Midbrain (tissue), 1 donor: ENCODE data around the gene UVSSA.
"Not testable (repeated sequence)": the region's sequence is repeated elsewhere in the genome, so short reads cannot be mapped to it uniquely, and the experiment has no call there.

Experiments used
- DNase-seq: peaks from one replicate; lab custom pipeline; 2025; lab: John Stamatoyannopoulos, UW

The UVSSA gene

GRCh38 chr4:1421657-1422056 is 74.6 kb downstream of the UVSSA start:
- DNase-seq = no peak

- no peak for DNase-seq
These were observed 80.0 kb downstream of the UVSSA start for GRCh38 chr4:1427010-1427409.

GRCh38 chr4:1443688-1444172 is 96.7 kb downstream of the UVSSA start:
- DNase-seq = not testable (repeated sequence)
